Lower leg skin (tissue), 4 donors: ENCODE results near the gene SOX3. TPM values are rescaled to one million over a fixed set of nuclear protein-coding genes. Genes with fewer than 3 reads are reported as not detected.

Source experiments
- DNase-seq, 2 donors: peaks; one replicate each; pipeline ENCODE4 v3.0.0-alpha.2; 2019; ENCODE audit warnings: low spot score in 2 of 2
- H3K4me3 ChIP-seq: fragments of 200-600 bp; sonication (generic); 2 replicates; pipeline ENCODE4 v1.5.1; 2017; ENCODE audit warnings: mild to moderate bottlenecking, low read depth; ENCODE audit not compliant: poor library complexity, severe bottlenecking
- POLR2A ChIP-seq, 2 donors: fragments of 450-650 bp; IDR thresholded peaks; one replicate each; pipeline ENCODE4 v1.6.1; 2016 to 2017; ENCODE audit warnings: antibody characterized with exemption in 2 of 2, mild to moderate bottlenecking in 1 of 2, moderate library complexity in 1 of 2
- WGBS, 2 donors: methylation state at CpG; one replicate each; pipeline ENCODE4 v1.1.5; 2018; 5-methylcytosine and 5-hydroxymethylcytosine counted together
- intact Hi-C: fragments of 100-400 bp; cut with DNase I; formaldehyde crosslinking; loops from one replicate; pipeline ENCODE4 v1.15.0; 2023; ENCODE audit warnings: low total_unique reads
- total RNA-seq, 4 donors: library from RNA; depleted of rRNA; stranded (reverse); fragments of >200 nt; gene quantifications; one replicate each; pipeline ENCODE4 v1.1.0, GENCODE V29; 2016
- TF ChIP-seq, protein P1 (sequence below), 3 donors: fragments of 450-650 bp; IDR thresholded peaks; one replicate each; pipeline ENCODE4 v1.5.1; 2016; ENCODE audit warnings: antibody characterized with exemption in 3 of 3, mild to moderate bottlenecking in 3 of 3, moderate library complexity in 2 of 3

SOX3 gene
- total RNA-seq, 4 donors from 2014 or later: not detected

DNA sequence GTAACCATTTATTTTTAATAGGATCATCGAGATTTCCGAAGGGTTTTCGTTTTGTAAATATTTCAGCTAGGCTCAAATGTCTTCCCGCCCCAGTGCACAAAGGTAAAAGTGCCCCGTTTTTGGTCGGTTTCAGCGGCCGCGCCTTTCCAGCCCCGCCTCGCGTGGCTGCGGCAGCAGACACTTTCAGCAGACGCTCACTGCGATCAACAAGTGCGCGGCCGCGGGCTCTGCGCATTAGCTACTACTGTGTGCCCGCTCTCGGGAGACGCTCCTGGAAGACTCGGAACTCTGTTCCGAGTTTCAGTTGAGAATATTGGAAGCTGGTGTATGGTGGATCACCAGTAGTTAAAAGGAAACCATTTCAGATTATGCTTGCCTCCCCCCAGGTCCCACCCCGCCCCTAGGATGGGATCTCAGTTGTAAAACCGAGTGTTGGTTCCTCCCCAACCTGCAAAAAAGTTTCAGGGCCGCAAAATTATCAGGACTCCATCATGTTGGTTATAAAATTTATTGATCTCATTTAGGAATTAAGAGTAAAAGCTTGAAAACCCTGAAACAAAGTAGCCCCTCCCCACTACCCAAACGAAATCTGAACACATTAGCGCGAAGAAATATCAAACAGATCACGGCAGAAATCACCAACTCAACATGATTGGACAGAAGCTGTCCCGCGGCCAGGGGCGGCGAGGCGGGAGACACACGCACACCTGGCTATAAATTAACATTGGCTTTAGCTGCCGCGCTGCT, 2.2 kb downstream of the SOX3 start:
- TF ChIP-seq, protein P1, sequence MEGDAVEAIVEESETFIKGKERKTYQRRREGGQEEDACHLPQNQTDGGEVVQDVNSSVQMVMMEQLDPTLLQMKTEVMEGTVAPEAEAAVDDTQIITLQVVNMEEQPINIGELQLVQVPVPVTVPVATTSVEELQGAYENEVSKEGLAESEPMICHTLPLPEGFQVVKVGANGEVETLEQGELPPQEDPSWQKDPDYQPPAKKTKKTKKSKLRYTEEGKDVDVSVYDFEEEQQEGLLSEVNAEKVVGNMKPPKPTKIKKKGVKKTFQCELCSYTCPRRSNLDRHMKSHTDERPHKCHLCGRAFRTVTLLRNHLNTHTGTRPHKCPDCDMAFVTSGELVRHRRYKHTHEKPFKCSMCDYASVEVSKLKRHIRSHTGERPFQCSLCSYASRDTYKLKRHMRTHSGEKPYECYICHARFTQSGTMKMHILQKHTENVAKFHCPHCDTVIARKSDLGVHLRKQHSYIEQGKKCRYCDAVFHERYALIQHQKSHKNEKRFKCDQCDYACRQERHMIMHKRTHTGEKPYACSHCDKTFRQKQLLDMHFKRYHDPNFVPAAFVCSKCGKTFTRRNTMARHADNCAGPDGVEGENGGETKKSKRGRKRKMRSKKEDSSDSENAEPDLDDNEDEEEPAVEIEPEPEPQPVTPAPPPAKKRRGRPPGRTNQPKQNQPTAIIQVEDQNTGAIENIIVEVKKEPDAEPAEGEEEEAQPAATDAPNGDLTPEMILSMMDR (IDR thresholded peaks at IDR 0.05): no peak
- no peak for TF ChIP-seq POLR2A (IDR thresholded peaks at IDR 0.05)
- intact Hi-C loops: no loop called here
- H3K4me3 ChIP-seq: no peak overlapping the region
- DNase-seq: no peak
- WGBS, 2 donors: 5 to 43% methylated on average over 27 to 40 of the region's 40 CpGs

DNA sequence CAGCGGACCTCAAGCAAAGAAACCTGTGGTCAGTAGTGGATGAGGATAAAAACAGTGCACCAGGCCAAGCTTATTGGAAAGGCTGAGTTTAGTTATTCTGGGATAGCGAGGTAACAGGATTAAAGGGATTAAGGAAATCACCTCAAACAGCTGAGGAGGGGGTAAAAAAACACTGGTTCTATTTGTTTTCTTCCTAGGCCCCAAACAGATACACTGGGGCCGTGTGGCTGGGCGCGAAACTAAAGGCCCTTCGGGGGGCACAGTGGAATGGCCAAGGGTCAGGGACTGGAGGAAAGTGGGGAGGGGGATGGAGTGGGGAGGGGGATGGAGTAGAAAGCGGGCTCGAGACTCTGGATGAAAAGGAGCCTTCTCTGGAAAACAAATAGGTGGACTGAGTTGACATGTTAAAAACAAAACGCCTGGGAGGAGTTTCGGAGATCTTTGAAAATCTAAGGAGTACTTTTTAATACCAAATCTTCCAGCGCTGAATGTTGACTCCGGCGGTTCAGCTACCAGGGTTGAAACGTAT, 2.9 kb downstream of the SOX3 start:
- 18 to 31% methylated on average over 14 of the region's 14 CpGs for WGBS, 2 donors
- H3K4me3 ChIP-seq: no peak overlapping the region
- intact Hi-C loops: no loop called here
- TF ChIP-seq POLR2A (IDR thresholded peaks at IDR 0.05): no peak
- TF ChIP-seq, protein P1 (IDR thresholded peaks at IDR 0.05): no peak
- DNase-seq: no peak

DNA sequence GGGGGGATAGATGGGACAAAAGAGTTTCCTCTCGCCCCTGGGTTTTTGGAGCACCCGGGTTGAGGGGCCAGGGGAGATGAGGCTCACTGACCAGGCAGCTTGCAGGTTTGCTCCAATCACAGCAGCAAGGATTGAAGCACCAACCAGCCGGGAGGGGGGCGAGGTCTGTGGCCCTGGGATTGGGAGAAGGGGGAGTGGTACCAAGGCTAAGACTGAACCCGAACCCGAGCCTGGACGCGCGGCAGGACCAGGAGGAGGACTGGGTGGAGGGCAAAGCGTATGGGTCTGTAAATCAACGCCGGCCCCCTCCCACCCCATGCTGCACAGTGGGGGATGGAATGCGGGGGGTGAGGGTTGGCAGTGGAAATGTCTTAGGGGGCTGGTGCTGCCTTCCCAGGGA, 3.5 kb downstream of the SOX3 start:
- WGBS, 2 donors: 6 to 49% methylated on average over 2 to 13 of the region's 13 CpGs
- TF ChIP-seq, protein P1 (IDR thresholded peaks at IDR 0.05): no peak
- TF ChIP-seq POLR2A (IDR thresholded peaks at IDR 0.05): no peak
- no peak for DNase-seq
- intact Hi-C loops: no loop called here
- H3K4me3 ChIP-seq: no peak overlapping the region

DNA sequence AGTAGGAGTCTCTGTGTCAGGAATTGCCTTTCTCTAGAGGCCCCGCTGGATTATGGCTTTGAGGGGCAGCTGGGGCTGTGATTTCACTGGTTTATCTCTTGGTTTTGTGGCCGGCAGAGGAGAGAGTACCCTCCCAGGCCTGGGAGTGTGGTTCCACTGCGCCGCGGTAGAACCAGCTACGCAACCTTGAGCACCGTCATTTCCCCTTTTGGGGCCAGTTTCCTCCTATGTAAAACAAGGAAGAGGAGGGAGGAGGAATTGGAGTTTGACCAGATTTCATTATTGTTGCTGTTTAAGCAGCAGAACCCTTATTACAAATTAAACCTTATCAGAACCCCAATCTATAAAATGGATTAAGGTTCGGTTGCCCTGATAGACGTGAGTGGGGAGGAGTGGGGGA, 4.4 kb downstream of the SOX3 start:
- DNase-seq: no peak
- H3K4me3 ChIP-seq: no peak overlapping the region
- TF ChIP-seq, protein P1 (IDR thresholded peaks at IDR 0.05): no peak
- no peak for TF ChIP-seq POLR2A (IDR thresholded peaks at IDR 0.05)
- intact Hi-C loops: no loop called here
- WGBS, 2 donors: 11 to 13% methylated on average over 9 of the region's 9 CpGs

DNA sequence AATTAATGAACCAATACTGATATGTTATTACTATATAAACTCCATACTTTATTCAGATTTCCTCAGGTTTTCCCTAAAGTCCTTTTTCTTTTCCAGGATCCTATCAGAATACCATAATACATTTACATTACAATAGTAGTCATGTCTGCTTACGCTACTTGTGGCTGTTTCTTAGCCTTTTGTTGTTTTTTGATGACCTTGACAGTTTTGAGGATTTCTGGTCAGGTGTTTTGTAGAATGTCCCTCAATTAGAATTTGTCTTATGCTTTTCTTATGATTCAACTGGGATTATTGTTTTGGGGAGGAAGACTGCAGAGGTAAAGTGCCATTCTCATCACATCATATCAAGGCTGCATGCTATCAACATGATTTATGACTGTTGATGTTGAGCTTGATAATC, 9.1 kb downstream of the SOX3 start:
- no peak overlapping the region for H3K4me3 ChIP-seq
- TF ChIP-seq, protein P1 (IDR thresholded peaks at IDR 0.05): no peak
- TF ChIP-seq POLR2A (IDR thresholded peaks at IDR 0.05): no peak
- intact Hi-C loops: no loop called here
- no peak for DNase-seq
- 94 to 95% methylated on average over 1 of the region's 1 CpG for WGBS, 2 donors
